HL-60 (cell line): ENCODE measurements around the gene CABLES2.

Experiments used
- CTCF ChIP-seq: IDR thresholded peaks from one replicate; pipeline ENCODE4 v1.5.1; 2011; ENCODE audit warnings: low read length, control low read depth, inconsistent platforms; ENCODE audit not compliant: insufficient read depth
- POLR2AphosphoS5 ChIP-seq: IDR thresholded peaks from 2 replicates; pipeline ENCODE4 v1.6.1; 2012; ENCODE audit warnings: low read depth
- REST ChIP-seq: IDR thresholded peaks from 2 replicates; pipeline ENCODE4 v1.6.1; 2012; ENCODE audit warnings: low read depth; ENCODE audit not compliant: insufficient replicate concordance
- SPI1 ChIP-seq: IDR thresholded peaks from 2 replicates; pipeline ENCODE4 v1.6.1; 2012; ENCODE audit warnings: low read depth, mild to moderate bottlenecking, borderline replicate concordance

- TF ChIP-seq CTCF (no peak), REST (no peak), SPI1 (no peak), POLR2AphosphoS5 (no peak)
Observed at GRCh38 chr20:62358171-62359042, 48.7 kb downstream of the CABLES2 start.
